GM21515 (cell line): ENCODE results near the gene SLC25A12.
"Not testable (repeated sequence)": the region's sequence is repeated elsewhere in the genome, so short reads cannot be mapped to it uniquely, and the experiment has no call there.

ENCODE experiments used
- ATAC-seq: cut with Tn5 transposase; IDR thresholded peaks from one replicate; pipeline ENCODE4 v1.9.1; 2021; ENCODE audit not compliant: unreplicated experiment

Gene SLC25A12

GRCh38 chr2:171832489-171832888 is 61.6 kb downstream of the SLC25A12 start:
- no peak for ATAC-seq

- no peak for ATAC-seq
These were observed 64.0 kb downstream of the SLC25A12 start for GRCh38 chr2:171830039-171830438.

- no peak for ATAC-seq
These were observed 70.0 kb downstream of the SLC25A12 start for GRCh38 chr2:171824086-171824485.

GRCh38 chr2:171822525-171823322 is 71.3 kb downstream of the SLC25A12 start:
- no peak for ATAC-seq

- ATAC-seq: no peak
These were observed 74.6 kb downstream of the SLC25A12 start for GRCh38 chr2:171819453-171819852.

- no peak for ATAC-seq
These were observed 79.2 kb downstream of the SLC25A12 start for GRCh38 chr2:171814883-171815282.

GRCh38 chr2:171814174-171814573 is 79.9 kb downstream of the SLC25A12 start:
- no peak for ATAC-seq

- ATAC-seq: no peak
These were observed 80.3 kb downstream of the SLC25A12 start for GRCh38 chr2:171813729-171814128.

GRCh38 chr2:171813126-171813525 is 80.9 kb downstream of the SLC25A12 start:
- no peak for ATAC-seq

- ATAC-seq: no peak
These were observed 82.8 kb downstream of the SLC25A12 start for GRCh38 chr2:171811245-171811628.

GRCh38 chr2:171810422-171811244 is 83.4 kb downstream of the SLC25A12 start:
- ATAC-seq: no peak

GRCh38 chr2:171808885-171809284 is 85.2 kb downstream of the SLC25A12 start:
- ATAC-seq: not testable (repeated sequence)

- ATAC-seq: no peak
These were observed 86.1 kb downstream of the SLC25A12 start for GRCh38 chr2:171807831-171808393.

GRCh38 chr2:171807119-171807518 is 86.9 kb downstream of the SLC25A12 start:
- ATAC-seq: no peak

GRCh38 chr2:171804456-171804855 is 89.6 kb downstream of the SLC25A12 start:
- no peak for ATAC-seq

GRCh38 chr2:171803757-171804156 is 90.3 kb downstream of the SLC25A12 start:
- ATAC-seq: no peak

- ATAC-seq: no peak
These were observed 93.4 kb downstream of the SLC25A12 start for GRCh38 chr2:171800639-171801038.

GRCh38 chr2:171798156-171798820 is 95.8 kb downstream of the SLC25A12 start:
- ATAC-seq: no peak

GRCh38 chr2:171794918-171795317 is 99.1 kb downstream of the SLC25A12 start:
- no peak for ATAC-seq

- no peak for ATAC-seq
These were observed 100.1 kb downstream of the SLC25A12 start for GRCh38 chr2:171793691-171794678.
